Endothelial cell of umbilical vein (primary cell): ENCODE data around the gene POLR3A. TPM values are rescaled to one million over a fixed set of nuclear protein-coding genes. Genes with fewer than 3 reads are reported as not detected.

Source experiments
- BruUV-seq: library from RNA; stranded (reverse); fragments of 400-500 nt; replicated peaks from 2 replicates; lab custom pipeline; 2021; lab: Mats Ljungman, UMichigan
- CTCF ChIA-PET: fragments of 300-600, 350-600 bp; sonication (Branson Sonifier 250); formaldehyde crosslinking; loops from one replicate; lab custom pipeline; 2021; ENCODE audit warnings: antibody characterized with exemption, inconsistent platforms; lab: Charles Lee
- POLR2A ChIA-PET: fragments of 300-600, 350-600 bp; sonication (Branson Sonifier 250); formaldehyde crosslinking; loops from one replicate; lab custom pipeline; 2021; ENCODE audit warnings: antibody characterized with exemption, inconsistent platforms; lab: Charles Lee
- DNase-seq: peaks from one replicate; pipeline ENCODE4 v3.0.0-alpha.2; 2011; ENCODE audit warnings: low read depth, low spot score
- FAIRE-seq: peaks from 2 replicates; lab custom pipeline; 2011; peaks lifted over from hg19 to GRCh38; lab: Jason Lieb, UNC
- H2AFZ ChIP-seq: 2 replicates; pipeline ENCODE4 v1.6.0; 2012; ENCODE audit warnings: low read depth, low read length, control low read depth, inconsistent platforms
- H3K27ac ChIP-seq: 2 replicates; pipeline ENCODE4 v1.5.1; 2011; ENCODE audit warnings: low read depth, mild to moderate bottlenecking, control low read depth, low read length, moderate library complexity; ENCODE audit not compliant: insufficient read depth
- H3K27me3 ChIP-seq, 2 experiments: 2 replicates each; pipeline versions ENCODE4 v1.6.0 to v1.6.1; 2011; ENCODE audit warnings: low read length in 2 of 2, mixed read lengths in 1 of 2; ENCODE audit not compliant: control insufficient read depth in 2 of 2, insufficient read depth in 2 of 2
- H3K36me3 ChIP-seq, 2 experiments: 2 replicates in 1 of 2; 3 replicates in 1 of 2; pipeline ENCODE4 v1.5.1; 2011; ENCODE audit warnings: low read length in 2 of 2, mild to moderate bottlenecking in 1 of 2, moderate library complexity in 1 of 2; ENCODE audit not compliant: control insufficient read depth in 2 of 2, insufficient read depth in 2 of 2; ENCODE audit errors: extremely low read depth in 1 of 2
- H3K4me1 ChIP-seq: 3 replicates; pipeline ENCODE4 v1.5.1; 2011; ENCODE audit warnings: mild to moderate bottlenecking, low read length; ENCODE audit not compliant: control insufficient read depth, insufficient read depth; ENCODE audit errors: extremely low read depth
- H3K4me2 ChIP-seq: 2 replicates; pipeline ENCODE4 v1.6.1; 2011; ENCODE audit warnings: low read length, control low read depth, mixed read lengths; ENCODE audit not compliant: insufficient read depth
- H3K4me3 ChIP-seq, 3 experiments: fragments of 200-600 bp in 1 of 3; sonication (generic), shearing (Covaris generic) in 1 of 3; replicated peaks in 1 of 3; 2 replicates each; pipeline ENCODE4 v1.5.1; 2011 to 2016; ENCODE audit warnings: control low read depth in 3 of 3, low read length in 3 of 3, mild to moderate bottlenecking in 2 of 3, inconsistent platforms in 1 of 3, low read depth in 1 of 3, moderate library complexity in 1 of 3; ENCODE audit not compliant: insufficient read depth in 1 of 3
- H3K79me2 ChIP-seq: 2 replicates; pipeline ENCODE4 v1.6.0; 2012; ENCODE audit warnings: low read length, inconsistent platforms; ENCODE audit not compliant: control insufficient read depth, insufficient read depth
- H3K9ac ChIP-seq: replicated peaks from 2 replicates; pipeline ENCODE3; 2011; ENCODE audit warnings: low read length, control low read depth; ENCODE audit not compliant: insufficient read depth; ENCODE audit errors: extremely low read depth
- H3K9me1 ChIP-seq: replicated peaks from 3 replicates; pipeline ENCODE4 v1.6.0; 2011; ENCODE audit warnings: mild to moderate bottlenecking, low read length; ENCODE audit not compliant: control insufficient read depth, insufficient read depth; ENCODE audit errors: extremely low read depth
- H3K9me3 ChIP-seq: replicated peaks from 2 replicates; pipeline ENCODE4 v1.5.1; 2012; ENCODE audit warnings: low read length, inconsistent platforms; ENCODE audit not compliant: control insufficient read depth, insufficient read depth
- H4K20me1 ChIP-seq: replicated peaks from 2 replicates; pipeline ENCODE3; 2011; ENCODE audit warnings: mild to moderate bottlenecking, low read length; ENCODE audit not compliant: control insufficient read depth, insufficient read depth; ENCODE audit errors: extremely low read depth
- CTCF ChIP-seq, 2 donors: IDR thresholded peaks; 1 replicate in 1 of 2; 2 replicates in 1 of 2; pipeline ENCODE4 v1.5.1; 2011; ENCODE audit warnings: low read length in 2 of 2, mild to moderate bottlenecking in 2 of 2, moderate library complexity in 2 of 2, control low read depth in 1 of 2, inconsistent platforms in 1 of 2, low read depth in 1 of 2; ENCODE audit not compliant: insufficient read depth in 1 of 2; ENCODE audit errors: extremely low read depth in 1 of 2
- FOS ChIP-seq: IDR thresholded peaks from 2 replicates; pipeline ENCODE4 v1.6.1; 2011; ENCODE audit warnings: mild to moderate bottlenecking, low read length, moderate library complexity, borderline replicate concordance; ENCODE audit not compliant: insufficient read depth
- GATA2 ChIP-seq: IDR thresholded peaks from 2 replicates; pipeline ENCODE4 v1.7.0; 2011; ENCODE audit warnings: low read depth, mild to moderate bottlenecking, moderate library complexity, mixed read lengths, low read length; ENCODE audit not compliant: insufficient read length, insufficient read depth
- MAX ChIP-seq: IDR thresholded peaks from 2 replicates; pipeline ENCODE4 v1.6.1; 2011; ENCODE audit not compliant: insufficient read depth, insufficient read length
- MYC ChIP-seq: IDR thresholded peaks from one replicate; pipeline ENCODE4 v1.6.1; 2011; ENCODE audit warnings: mild to moderate bottlenecking, low read depth, low read length
- POLR2A ChIP-seq: IDR thresholded peaks from 2 replicates; pipeline ENCODE4 v1.6.1; 2012; ENCODE audit warnings: low read depth, mild to moderate bottlenecking, control low read depth, low read length
- POLR2AphosphoS5 ChIP-seq: IDR thresholded peaks from 2 replicates; pipeline ENCODE4 v1.6.1; 2012; ENCODE audit warnings: low read depth, mild to moderate bottlenecking, control low read depth, low read length, moderate library complexity; ENCODE audit not compliant: insufficient read depth
- dilution Hi-C: fragments of 300-500 bp; cut with MboI; formaldehyde crosslinking; loops from one replicate; pipeline ENCODE4 v1.15.0; 2019; ENCODE audit warnings: low sequenced_read_pairs; ENCODE audit not compliant: extremely low pct_ligation_motif_present
- intact Hi-C: fragments of 100-400 bp; cut with micrococcal nuclease; formaldehyde crosslinking; loops from one replicate; pipeline ENCODE4 v1.10.0; 2022
- polyA plus RNA-seq, 4 experiments: library from polyadenylated mRNA; depleted of rRNA in 3 of 4; stranded (reverse) in 3 of 4; unstranded in 1 of 4; fragments of >200 nt; gene quantifications; 2 replicates each; pipeline versions ENCODE4 v1.2.1 to v1.2.3, GENCODE V29; 2011 to 2012; ENCODE audit warnings: missing spikeins in 1 of 4
- total RNA-seq: library from RNA; stranded (reverse); gene quantifications from 2 replicates; pipeline ENCODE4 v1.2.3, GENCODE V29; 2021

POLR3A gene
- total and polyA plus RNA-seq, 2 donors (not counting 3 experiments of a cell fraction or from before 2014, with no cell fraction given): 9.5 to 25.3 TPM

- no peak overlapping the region for H3K9ac ChIP-seq
- no peaks in the 10 kb centered on the region for H3K79me2 ChIP-seq
- intact Hi-C loops (no loop called here), dilution Hi-C loops (no loop called here)
- H3K4me2 ChIP-seq: no peak overlapping the region
- DNase-seq: no peak
- no peak overlapping the region for H3K27ac ChIP-seq
- no peak for TF ChIP-seq POLR2AphosphoS5
- no peak for TF ChIP-seq FOS
- TF ChIP-seq POLR2A: no peak
- TF ChIP-seq MAX: no peak
- TF ChIP-seq MYC: no peak
- H3K36me3 ChIP-seq: no peaks in the 10 kb centered on the region
- H3K4me3 ChIP-seq: no peak overlapping the region
- no peaks in the 10 kb centered on the region for H4K20me1 ChIP-seq
- H3K9me3 ChIP-seq: no peaks in the 10 kb centered on the region
- no peak for FAIRE-seq
- BruUV-seq: no TSS peak
- H2AFZ ChIP-seq: no peak overlapping the region
- ChIA-PET CTCF (no interaction called here), POLR2A (no interaction called here)
- H3K27me3 ChIP-seq: no peaks in the 10 kb centered on the region
- H3K4me1 ChIP-seq: no peaks in the 10 kb centered on the region
- H3K9me1 ChIP-seq: no peaks in the 10 kb centered on the region
Observed at GRCh38 chr10:78072504-78072903, 43.2 kb upstream of the POLR3A start.

GRCh38 chr10:78071857-78072179 is 42.5 kb upstream of the POLR3A start:
- H3K9me1 ChIP-seq: no peaks in the 10 kb centered on the region
- H3K36me3 ChIP-seq: no peaks in the 10 kb centered on the region
- ChIA-PET CTCF (no interaction called here), POLR2A (no interaction called here)
- DNase-seq: no peak
- H3K27ac ChIP-seq: no peak overlapping the region
- no peak for TF ChIP-seq CTCF (IDR thresholded peaks at IDR 0.05; ENCODE audit: extremely low read depth in 1 of 2, insufficient read depth in 1 of 2, low read depth in 1 of 2, low read length in 2 of 2)
- TF ChIP-seq GATA2: no peak
- intact Hi-C loops (no loop called here), dilution Hi-C loops (no loop called here)
- no peaks in the 10 kb centered on the region for H3K9me3 ChIP-seq
- H3K4me3 ChIP-seq: no peak overlapping the region
- no peak for FAIRE-seq
- BruUV-seq: no TSS peak
- H3K79me2 ChIP-seq: no peaks in the 10 kb centered on the region
- no peaks in the 10 kb centered on the region for H3K27me3 ChIP-seq
- no peaks in the 10 kb centered on the region for H3K4me1 ChIP-seq
- no peaks in the 10 kb centered on the region for H4K20me1 ChIP-seq
- no peak overlapping the region for H2AFZ ChIP-seq
- no peak overlapping the region for H3K4me2 ChIP-seq
- H3K9ac ChIP-seq: no peak overlapping the region
